Measurements from ENCODE around the gene BPIFB4.

BPIFB4 gene

GRCh38 chr20:33127422-33128097, 48.1 kb downstream of the BPIFB4 start:
- Histone ChIP-seq H3K36me3 (ENCODE audit: control insufficient read depth, insufficient read depth, low read length) (no peaks in the 10 kb centered on the region), H3K4me1 (ENCODE audit: control insufficient read depth, insufficient read depth, low read length, poor library complexity, severe bottlenecking) (no peaks in the 10 kb centered on the region), H3K27ac (ENCODE audit: insufficient read depth, low read length, poor library complexity, severe bottlenecking) (no peak overlapping the region), H3K27me3 (replicated peaks; ENCODE audit: control insufficient read depth, insufficient read depth, low read length, poor library complexity, severe bottlenecking) (peaks cover 3% of the 10 kb centered on the region), H3K9me3 (ENCODE audit: control insufficient read depth, low read length) (no peaks in the 10 kb centered on the region), H3K4me3 (ENCODE audit: insufficient read depth, low read depth, low read length, poor library complexity, severe bottlenecking) (no peak overlapping the region)
- no peak for DNase-seq

GRCh38 chr20:33130568-33131061, 51.2 kb downstream of the BPIFB4 start:
- H3K27ac ChIP-seq (ENCODE audit: insufficient read depth, low read length, poor library complexity, severe bottlenecking) = no peak overlapping the region
- no peak for DNase-seq
- H3K9me3 ChIP-seq (ENCODE audit: control insufficient read depth, low read length) = no peaks in the 10 kb centered on the region
- H3K4me3 ChIP-seq (ENCODE audit: insufficient read depth, low read depth, low read length, poor library complexity, severe bottlenecking) = no peak overlapping the region
- H3K36me3 ChIP-seq (ENCODE audit: control insufficient read depth, insufficient read depth, low read length) = no peaks in the 10 kb centered on the region
- H3K4me1 ChIP-seq (ENCODE audit: control insufficient read depth, insufficient read depth, low read length, poor library complexity, severe bottlenecking) = no peaks in the 10 kb centered on the region
- peaks cover 3% of the 10 kb centered on the region for H3K27me3 ChIP-seq (replicated peaks; ENCODE audit: control insufficient read depth, insufficient read depth, low read length, poor library complexity, severe bottlenecking)

DNA sequence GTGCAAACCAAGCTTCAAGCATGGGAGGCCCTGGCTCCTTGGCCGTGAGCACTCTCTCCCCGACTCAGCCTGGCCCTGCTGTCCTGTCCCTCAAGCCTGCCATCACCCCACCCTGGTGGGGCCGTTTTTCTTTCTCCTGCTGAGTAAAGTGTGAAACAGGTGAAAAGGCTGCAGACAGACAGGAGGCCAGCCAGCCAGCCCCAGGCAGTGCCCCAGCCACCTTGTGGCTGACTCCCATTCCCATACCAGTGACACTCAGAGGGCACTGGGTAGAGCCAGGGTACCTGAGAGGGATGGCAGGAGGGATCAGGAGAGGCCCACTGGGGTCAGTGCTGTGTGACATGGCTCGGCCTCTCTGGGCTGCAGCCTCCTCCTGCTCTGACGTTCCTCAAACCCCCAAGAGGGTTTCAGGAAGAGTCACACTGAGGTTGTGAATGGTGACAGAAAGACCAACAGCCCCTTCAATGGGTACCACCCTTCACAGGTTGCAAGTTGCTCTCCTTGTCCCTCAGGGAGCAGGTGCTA, 52.6 kb downstream of the BPIFB4 start:
- DNase-seq = no peak
- no peaks in the 10 kb centered on the region for H3K36me3 ChIP-seq (ENCODE audit: control insufficient read depth, insufficient read depth, low read length)
- H3K9me3 ChIP-seq (ENCODE audit: control insufficient read depth, low read length) = no peaks in the 10 kb centered on the region
- H3K4me1 ChIP-seq (ENCODE audit: control insufficient read depth, insufficient read depth, low read length, poor library complexity, severe bottlenecking) = no peaks in the 10 kb centered on the region
- no peak overlapping the region for H3K27ac ChIP-seq (ENCODE audit: insufficient read depth, low read length, poor library complexity, severe bottlenecking)
- H3K27me3 ChIP-seq (replicated peaks; ENCODE audit: control insufficient read depth, insufficient read depth, low read length, poor library complexity, severe bottlenecking) = peaks cover 3% of the 10 kb centered on the region
- H3K4me3 ChIP-seq (ENCODE audit: insufficient read depth, low read depth, low read length, poor library complexity, severe bottlenecking) = no peak overlapping the region

GRCh38 chr20:33132513-33133372, 53.3 kb downstream of the BPIFB4 start:
- Histone ChIP-seq H3K4me3 (ENCODE audit: insufficient read depth, low read depth, low read length, poor library complexity, severe bottlenecking) (no peak overlapping the region), H3K27me3 (replicated peaks; ENCODE audit: control insufficient read depth, insufficient read depth, low read length, poor library complexity, severe bottlenecking) (peaks cover 3% of the 10 kb centered on the region)

DNA sequence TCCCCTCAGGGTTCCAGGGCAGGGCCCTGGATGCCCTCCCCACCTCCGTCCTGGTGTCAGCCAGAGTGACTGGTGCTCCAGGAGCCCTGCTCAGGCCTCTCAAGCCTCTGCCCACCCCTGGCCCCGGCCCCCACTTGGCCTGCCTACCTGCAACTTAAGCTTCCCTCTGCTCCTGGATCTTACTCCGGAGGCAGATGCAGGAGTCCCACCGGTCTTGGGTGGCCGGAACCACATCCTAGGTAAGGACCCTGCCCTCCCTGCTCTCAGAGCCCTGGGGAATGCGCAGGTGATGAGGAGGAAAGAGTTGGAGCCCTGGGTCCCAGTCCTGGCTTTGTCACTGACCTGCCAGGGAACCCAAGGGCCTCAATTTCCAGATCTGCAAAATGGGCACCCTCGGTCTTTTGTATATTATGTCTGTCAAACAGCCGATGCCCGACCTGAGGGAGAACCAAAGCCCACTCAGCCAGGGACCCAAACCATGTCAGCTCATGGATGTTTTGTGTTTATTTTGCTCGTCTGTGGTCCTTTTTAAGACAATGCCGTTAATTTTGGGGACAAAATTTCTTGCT, 54.0 kb downstream of the BPIFB4 start:
- Histone ChIP-seq H3K27me3 (replicated peaks; ENCODE audit: control insufficient read depth, insufficient read depth, low read length, poor library complexity, severe bottlenecking) (peaks cover 3% of the 10 kb centered on the region), H3K4me1 (ENCODE audit: control insufficient read depth, insufficient read depth, low read length, poor library complexity, severe bottlenecking) (no peaks in the 10 kb centered on the region), H3K9me3 (ENCODE audit: control insufficient read depth, low read length) (no peaks in the 10 kb centered on the region), H3K36me3 (ENCODE audit: control insufficient read depth, insufficient read depth, low read length) (no peaks in the 10 kb centered on the region), H3K27ac (ENCODE audit: insufficient read depth, low read length, poor library complexity, severe bottlenecking) (no peak overlapping the region), H3K4me3 (ENCODE audit: insufficient read depth, low read depth, low read length, poor library complexity, severe bottlenecking) (no peak overlapping the region)
- DNase-seq = no peak

More at GRCh38 chr20:33132513-33133372, 53.3 kb downstream of the BPIFB4 start:
- Histone ChIP-seq H3K9me3 (ENCODE audit: control insufficient read depth, low read length) (no peaks in the 10 kb centered on the region), H3K36me3 (ENCODE audit: control insufficient read depth, insufficient read depth, low read length) (no peaks in the 10 kb centered on the region), H3K4me1 (ENCODE audit: control insufficient read depth, insufficient read depth, low read length, poor library complexity, severe bottlenecking) (no peaks in the 10 kb centered on the region), H3K27ac (ENCODE audit: insufficient read depth, low read length, poor library complexity, severe bottlenecking) (no peak overlapping the region)
- DNase-seq = no peak

GRCh38 chr20:33137195-33137594, 57.8 kb downstream of the BPIFB4 start:
- H3K36me3 ChIP-seq (ENCODE audit: control insufficient read depth, insufficient read depth, low read length) = no peaks in the 10 kb centered on the region
- H3K4me3 ChIP-seq (ENCODE audit: insufficient read depth, low read depth, low read length, poor library complexity, severe bottlenecking) = no peak overlapping the region
- no peak for DNase-seq
- peaks cover 2% of the 10 kb centered on the region for H3K27me3 ChIP-seq (replicated peaks; ENCODE audit: control insufficient read depth, insufficient read depth, low read length, poor library complexity, severe bottlenecking)
- H3K27ac ChIP-seq (ENCODE audit: insufficient read depth, low read length, poor library complexity, severe bottlenecking) = no peak overlapping the region
- H3K9me3 ChIP-seq (ENCODE audit: control insufficient read depth, low read length) = no peaks in the 10 kb centered on the region
- no peaks in the 10 kb centered on the region for H3K4me1 ChIP-seq (ENCODE audit: control insufficient read depth, insufficient read depth, low read length, poor library complexity, severe bottlenecking)

GRCh38 chr20:33139467-33139866, 60.0 kb downstream of the BPIFB4 start:
- DNase-seq = no peak
- Histone ChIP-seq H3K27me3 (replicated peaks; ENCODE audit: control insufficient read depth, insufficient read depth, low read length, poor library complexity, severe bottlenecking) (no peaks in the 10 kb centered on the region), H3K4me1 (ENCODE audit: control insufficient read depth, insufficient read depth, low read length, poor library complexity, severe bottlenecking) (no peaks in the 10 kb centered on the region), H3K4me3 (ENCODE audit: insufficient read depth, low read depth, low read length, poor library complexity, severe bottlenecking) (no peak overlapping the region), H3K27ac (ENCODE audit: insufficient read depth, low read length, poor library complexity, severe bottlenecking) (no peak overlapping the region), H3K36me3 (ENCODE audit: control insufficient read depth, insufficient read depth, low read length) (no peaks in the 10 kb centered on the region), H3K9me3 (ENCODE audit: control insufficient read depth, low read length) (no peaks in the 10 kb centered on the region)

DNA sequence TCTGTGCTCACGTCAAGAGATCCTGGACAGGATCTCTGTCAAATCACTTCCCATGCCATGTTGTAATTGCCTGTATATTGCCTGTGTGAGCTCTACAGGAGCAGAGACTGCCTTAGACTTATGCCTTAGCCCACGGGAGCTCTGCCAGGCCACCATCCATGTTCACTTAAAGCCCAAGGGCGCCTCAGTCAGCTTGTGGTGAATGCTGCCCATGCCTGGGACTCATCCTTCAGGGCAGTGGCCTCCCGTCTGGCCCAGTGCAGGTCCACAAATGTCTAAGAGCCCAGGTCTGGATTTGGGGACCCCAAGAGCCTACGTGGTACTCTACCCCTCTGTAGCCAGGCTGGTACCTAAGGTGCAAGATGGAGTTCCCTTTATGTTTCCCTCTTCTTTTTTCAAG, 66.1 kb downstream of the BPIFB4 start:
- no peak for DNase-seq
- no peaks in the 10 kb centered on the region for H3K4me1 ChIP-seq (ENCODE audit: control insufficient read depth, insufficient read depth, low read length, poor library complexity, severe bottlenecking)
- peaks cover 5% of the 10 kb centered on the region for H3K27me3 ChIP-seq (replicated peaks; ENCODE audit: control insufficient read depth, insufficient read depth, low read length, poor library complexity, severe bottlenecking)
- H3K27ac ChIP-seq (ENCODE audit: insufficient read depth, low read length, poor library complexity, severe bottlenecking) = no peak overlapping the region
- no peaks in the 10 kb centered on the region for H3K36me3 ChIP-seq (ENCODE audit: control insufficient read depth, insufficient read depth, low read length)
- no peak overlapping the region for H3K4me3 ChIP-seq (ENCODE audit: insufficient read depth, low read depth, low read length, poor library complexity, severe bottlenecking)
- no peaks in the 10 kb centered on the region for H3K9me3 ChIP-seq (ENCODE audit: control insufficient read depth, low read length)

GRCh38 chr20:33147299-33147698, 67.9 kb downstream of the BPIFB4 start:
- no peaks in the 10 kb centered on the region for H3K36me3 ChIP-seq (ENCODE audit: control insufficient read depth, insufficient read depth, low read length)
- no peak for DNase-seq
- H3K9me3 ChIP-seq (ENCODE audit: control insufficient read depth, low read length) = no peaks in the 10 kb centered on the region
- no peaks in the 10 kb centered on the region for H3K4me1 ChIP-seq (ENCODE audit: control insufficient read depth, insufficient read depth, low read length, poor library complexity, severe bottlenecking)
- H3K27me3 ChIP-seq (replicated peaks; ENCODE audit: control insufficient read depth, insufficient read depth, low read length, poor library complexity, severe bottlenecking) = peaks cover 5% of the 10 kb centered on the region
- H3K27ac ChIP-seq (ENCODE audit: insufficient read depth, low read length, poor library complexity, severe bottlenecking) = no peak overlapping the region
- no peak overlapping the region for H3K4me3 ChIP-seq (ENCODE audit: insufficient read depth, low read depth, low read length, poor library complexity, severe bottlenecking)
